Natural killer cell treated with Interleukin-12 subunit alpha and Interleukin-12 subunit beta and Interleukin-15 and Interleukin-18, amount 100 ng/mL, for 72 hours (primary cell): ENCODE data around the gene COPE. TPM values are rescaled to one million over a fixed set of nuclear protein-coding genes. Genes with fewer than 3 reads are reported as not detected.
A peak's percentile ranks its signal among the peaks of the same experiment; 100 is the strongest.

Source experiments
- ATAC-seq, 2 donors: fragments of 150-1000 bp; cut with Tn5 transposase in 1 of 2; sonication (Bioruptor Pico), chemical (Tn5 transposase) in 1 of 2; 2 replicates each; pipeline ENCODE4 v1.10.0; 2021
- DNase-seq: peaks from one replicate; pipeline ENCODE4 v3.0.0; 2022; ENCODE audit warnings: low spot score
- H3K27ac Mint-ChIP-seq, 2 donors: 1 replicate in 1 of 2; 2 replicates in 1 of 2; pipeline ENCODE4 v1.8.0; 2022; ENCODE audit warnings: mixed read lengths in 2 of 2, mild to moderate bottlenecking in 1 of 2, moderate library complexity in 1 of 2
- H3K27me3 Mint-ChIP-seq, 2 donors: 1 replicate in 1 of 2; 2 replicates in 1 of 2; pipeline ENCODE4 v1.8.0; 2022; ENCODE audit warnings: mixed read lengths in 2 of 2
- H3K36me3 Mint-ChIP-seq: one replicate; pipeline ENCODE4 v1.8.0; 2022; ENCODE audit warnings: mixed read lengths
- H3K4me1 Mint-ChIP-seq, 2 donors: 1 replicate in 1 of 2; 2 replicates in 1 of 2; pipeline ENCODE4 v1.8.0; 2022; ENCODE audit warnings: low read depth in 2 of 2, mixed read lengths in 2 of 2, mild to moderate bottlenecking in 1 of 2
- H3K4me3 Mint-ChIP-seq: one replicate; pipeline ENCODE4 v1.8.0; 2022; ENCODE audit warnings: mixed read lengths
- H3K9me3 Mint-ChIP-seq: 2 replicates; pipeline ENCODE4 v1.8.0; 2022; ENCODE audit warnings: mixed read lengths
- total RNA-seq, 2 donors: library from RNA; stranded (reverse); gene quantifications; one replicate each; pipeline ENCODE4 v1.2.3, GENCODE V29; 2022

COPE gene
- total RNA-seq, 2 donors from 2014 or later: 204 to 275 TPM

DNA sequence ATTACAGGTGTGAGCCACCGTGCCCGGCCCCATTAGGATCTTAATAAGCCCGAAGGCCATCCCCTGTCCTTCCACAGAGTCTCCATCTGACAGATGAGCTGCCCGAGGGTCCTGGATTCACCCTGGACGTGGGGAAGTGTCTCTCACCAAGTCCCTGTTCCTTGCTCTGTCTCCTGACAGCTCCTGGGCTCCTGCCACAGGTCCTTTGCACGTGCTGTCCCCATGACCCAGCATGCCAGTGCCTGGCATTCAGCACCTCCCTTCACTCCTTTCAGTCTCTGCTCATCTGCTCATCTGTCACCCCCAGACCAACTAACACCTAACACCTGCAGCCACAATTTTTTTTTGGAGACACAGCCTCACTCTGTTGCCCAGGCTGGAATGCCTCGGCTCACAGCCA is 37.7 kb downstream of the COPE start:
- H3K27ac Mint-ChIP-seq: no peak overlapping the region
- DNase-seq: no peak
- H3K36me3 Mint-ChIP-seq: no peaks in the 10 kb centered on the region
- no peak overlapping the region for H3K4me3 Mint-ChIP-seq
- H3K4me1 Mint-ChIP-seq: no peaks in the 10 kb centered on the region
- H3K9me3 Mint-ChIP-seq: no peaks in the 10 kb centered on the region
- no peak for ATAC-seq
- H3K27me3 Mint-ChIP-seq: no peaks in the 10 kb centered on the region

DNA sequence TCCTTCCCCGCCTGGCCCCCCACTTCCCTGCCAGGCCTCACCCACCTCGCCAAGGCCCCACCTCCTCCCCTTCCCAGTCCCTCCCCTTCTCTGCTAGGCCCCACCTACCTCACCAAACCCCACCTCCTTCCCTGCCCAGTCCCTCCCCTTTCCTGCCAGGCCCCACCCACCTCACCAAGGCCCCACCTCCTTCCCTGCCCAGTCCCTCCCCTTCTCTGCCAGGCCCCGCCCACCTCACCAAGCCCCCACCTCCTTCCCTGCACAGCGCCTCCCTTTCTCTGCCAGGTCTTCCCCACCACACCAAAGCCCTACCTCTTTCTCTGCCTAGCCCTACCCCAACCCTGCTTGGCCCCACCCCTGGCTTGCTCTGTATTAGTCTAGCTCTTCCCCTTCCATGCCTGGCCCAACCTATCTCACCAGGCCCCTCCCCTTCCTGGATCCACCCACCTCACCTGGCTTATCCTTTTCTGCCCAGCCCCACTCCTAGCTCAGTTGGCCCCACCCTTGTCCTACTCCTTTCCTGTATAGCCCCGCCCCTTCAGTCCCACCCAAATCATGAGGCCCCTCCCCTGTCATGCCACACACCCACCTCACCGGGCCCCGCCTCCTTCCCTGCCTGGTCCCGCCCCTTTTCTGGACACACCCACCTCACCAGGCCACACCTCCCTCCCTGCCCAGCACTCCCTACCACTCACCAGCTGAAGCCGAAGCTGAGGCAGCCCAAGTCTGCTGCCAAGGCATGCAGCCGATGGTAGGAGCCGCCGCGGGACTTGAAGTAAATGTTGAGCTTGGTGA is 39.4 kb downstream of the COPE start:
- ATAC-seq (peak; percentile 50 to 68), DNase-seq (no peak)
- Mint-ChIP-seq H3K27ac (no peak overlapping the region), H3K27me3 (no peaks in the 10 kb centered on the region), H3K4me3 (no peak overlapping the region), H3K9me3 (no peaks in the 10 kb centered on the region), H3K36me3 (no peaks in the 10 kb centered on the region), H3K4me1 (no peaks in the 10 kb centered on the region)

DNA sequence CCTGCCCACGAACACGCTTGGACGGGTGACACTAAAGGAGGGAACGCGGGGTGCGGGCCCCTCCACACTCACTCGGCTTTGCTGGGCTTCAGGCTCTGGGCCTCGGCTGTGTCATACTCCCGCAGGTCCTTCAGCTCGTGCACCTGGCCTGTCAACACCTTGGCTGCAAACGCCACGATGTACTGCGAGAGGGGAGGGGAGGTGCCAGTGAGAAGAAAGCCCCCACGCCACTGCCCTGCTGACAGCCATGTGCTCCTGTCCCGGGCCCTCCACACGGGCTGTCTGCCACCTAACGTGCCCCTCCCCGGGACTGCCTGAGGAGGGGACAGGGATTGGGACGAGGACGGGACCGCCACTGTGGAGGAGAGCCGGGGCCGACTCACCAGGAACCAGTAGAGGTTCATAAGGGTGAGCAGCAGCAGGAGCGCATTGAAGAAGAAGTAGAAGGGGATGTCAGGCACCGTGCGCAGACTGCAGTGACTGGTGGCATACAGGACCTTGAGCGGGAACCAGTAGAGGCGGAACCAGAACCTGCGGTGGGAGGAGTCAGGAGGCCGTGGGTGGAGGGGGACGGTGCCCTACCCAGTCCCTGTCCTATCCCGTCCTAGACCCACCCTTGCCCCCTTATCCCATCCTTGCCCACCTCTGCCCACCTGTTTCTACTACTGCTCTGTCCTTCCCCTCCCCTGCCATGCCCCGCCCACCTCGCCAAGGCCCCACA is 40.2 kb downstream of the COPE start:
- no peak overlapping the region for H3K27ac Mint-ChIP-seq
- peak; percentile 2 to 13 for ATAC-seq
- H3K27me3 Mint-ChIP-seq: no peaks in the 10 kb centered on the region
- no peak for DNase-seq
- H3K4me3 Mint-ChIP-seq: no peak overlapping the region
- no peaks in the 10 kb centered on the region for H3K4me1 Mint-ChIP-seq
- H3K9me3 Mint-ChIP-seq: no peaks in the 10 kb centered on the region
- H3K36me3 Mint-ChIP-seq: no peaks in the 10 kb centered on the region

DNA sequence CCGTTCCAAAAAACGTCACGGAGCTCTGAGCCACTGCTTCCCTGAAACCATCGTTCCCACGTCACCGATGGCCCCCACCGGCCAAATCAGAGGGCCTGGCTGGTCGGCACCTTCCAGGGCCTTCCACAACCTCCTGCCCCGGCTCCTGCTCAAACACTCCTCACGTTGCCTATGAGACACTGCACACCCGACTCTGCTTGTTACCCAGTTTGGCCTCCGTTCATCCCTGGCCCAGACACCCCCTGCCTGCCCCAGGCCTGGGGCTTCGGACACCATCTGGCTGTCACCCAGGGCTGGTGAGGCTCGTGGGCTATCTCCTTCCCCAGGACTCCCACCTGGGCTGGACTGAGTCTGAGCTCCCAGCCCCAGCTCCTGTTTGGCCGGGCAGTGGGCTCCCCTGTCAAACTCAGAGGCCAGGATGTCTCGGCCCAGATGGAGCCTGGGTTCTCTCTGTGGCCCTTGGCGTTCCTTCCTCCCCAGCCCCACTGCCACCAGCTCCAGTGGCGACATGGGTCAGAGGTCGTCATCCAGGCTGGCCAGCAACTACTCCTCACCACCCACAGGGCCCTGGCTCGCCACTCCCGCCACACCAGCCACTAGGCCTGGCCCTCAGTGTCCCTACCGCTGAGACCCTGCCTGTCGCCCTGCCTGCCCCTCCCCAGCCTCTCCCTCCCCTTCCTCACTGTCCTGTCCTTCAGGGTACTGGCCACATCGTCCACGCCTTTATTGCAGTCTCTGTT is 41.0 kb downstream of the COPE start:
- no peaks in the 10 kb centered on the region for H3K36me3 Mint-ChIP-seq
- DNase-seq: no peak
- no peaks in the 10 kb centered on the region for H3K27me3 Mint-ChIP-seq
- no peak overlapping the region for H3K27ac Mint-ChIP-seq
- no peaks in the 10 kb centered on the region for H3K9me3 Mint-ChIP-seq
- H3K4me3 Mint-ChIP-seq: no peak overlapping the region
- H3K4me1 Mint-ChIP-seq: no peaks in the 10 kb centered on the region
- peak in 1 of 2 donors; percentile 3 for ATAC-seq

DNA sequence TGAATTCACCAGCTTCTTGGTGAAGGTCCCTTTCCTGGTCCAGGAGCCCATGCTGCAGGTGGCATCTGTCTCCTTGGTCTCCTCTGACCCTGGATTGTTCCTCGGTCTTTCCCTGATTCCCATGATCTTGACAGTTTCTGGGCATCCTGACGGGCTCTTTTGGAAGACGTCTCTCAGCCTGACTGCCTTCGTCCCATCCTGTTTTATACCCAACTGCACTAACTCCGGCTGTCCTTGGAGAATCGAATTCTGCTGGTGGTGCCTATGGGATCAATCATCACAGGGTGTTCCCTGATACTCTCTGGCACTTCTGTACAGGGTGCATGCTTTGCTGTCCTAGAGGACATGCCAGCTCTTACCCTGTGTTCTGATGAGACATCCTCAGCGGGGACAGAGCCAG is 42.3 kb downstream of the COPE start:
- Mint-ChIP-seq H3K27me3 (peaks cover 0 to 3% of the 10 kb centered on the region in 2 donors), H3K9me3 (no peaks in the 10 kb centered on the region), H3K27ac (no peak overlapping the region), H3K4me1 (no peaks in the 10 kb centered on the region), H3K36me3 (no peaks in the 10 kb centered on the region), H3K4me3 (no peak overlapping the region)
- DNase-seq (no peak), ATAC-seq (peak in 1 of 2 donors; percentile 4)

DNA sequence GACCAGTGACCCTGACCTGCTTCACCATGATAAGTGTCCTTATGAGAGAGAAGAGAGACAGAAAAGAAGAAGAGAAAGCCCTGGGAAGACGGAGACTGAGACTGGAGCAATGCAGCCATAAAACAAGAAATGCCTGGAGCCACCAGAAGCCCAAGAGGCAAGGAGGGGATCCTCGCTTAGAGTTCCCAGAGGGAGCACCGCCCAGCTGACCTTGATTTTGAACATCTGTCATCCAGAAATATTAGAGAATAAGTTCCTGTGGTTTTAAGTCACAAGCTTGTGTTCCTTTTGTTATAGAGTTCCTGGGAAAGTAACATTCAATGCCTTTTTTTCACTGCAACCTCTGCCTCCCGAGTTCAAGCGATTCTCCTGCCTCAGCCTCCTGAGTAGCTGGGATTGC is 43.5 kb downstream of the COPE start:
- peaks cover 0 to 10% of the 10 kb centered on the region in 2 donors for H3K27me3 Mint-ChIP-seq
- no peak for DNase-seq
- peaks cover 5 to 7% of the 10 kb centered on the region in 2 donors for H3K4me1 Mint-ChIP-seq
- no peaks in the 10 kb centered on the region for H3K36me3 Mint-ChIP-seq
- no peaks in the 10 kb centered on the region for H3K9me3 Mint-ChIP-seq
- no peak for ATAC-seq
- no peak overlapping the region for H3K4me3 Mint-ChIP-seq
- no peak overlapping the region for H3K27ac Mint-ChIP-seq

DNA sequence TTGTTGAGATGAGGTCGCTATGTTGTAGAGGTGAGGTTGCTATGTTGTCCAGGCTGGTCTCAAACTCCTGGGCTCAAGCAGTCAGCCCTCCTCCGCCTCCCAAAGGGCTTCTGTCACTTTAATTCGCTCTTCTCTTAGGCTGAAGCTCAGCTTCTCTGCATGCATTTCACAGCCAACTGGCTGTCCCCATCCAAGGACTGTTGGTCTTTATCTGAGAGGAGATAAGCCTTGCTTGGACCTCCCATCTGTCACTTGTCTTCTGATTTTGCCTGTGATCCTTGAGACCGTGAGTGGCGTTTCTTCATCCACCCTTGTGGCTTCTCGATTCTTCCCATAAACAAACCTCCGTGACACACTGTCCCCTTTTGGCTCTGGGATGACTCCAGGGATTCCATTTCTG is 47.6 kb downstream of the COPE start:
- DNase-seq: no peak
- Mint-ChIP-seq H3K36me3 (no peaks in the 10 kb centered on the region), H3K4me3 (no peak overlapping the region)

DNA sequence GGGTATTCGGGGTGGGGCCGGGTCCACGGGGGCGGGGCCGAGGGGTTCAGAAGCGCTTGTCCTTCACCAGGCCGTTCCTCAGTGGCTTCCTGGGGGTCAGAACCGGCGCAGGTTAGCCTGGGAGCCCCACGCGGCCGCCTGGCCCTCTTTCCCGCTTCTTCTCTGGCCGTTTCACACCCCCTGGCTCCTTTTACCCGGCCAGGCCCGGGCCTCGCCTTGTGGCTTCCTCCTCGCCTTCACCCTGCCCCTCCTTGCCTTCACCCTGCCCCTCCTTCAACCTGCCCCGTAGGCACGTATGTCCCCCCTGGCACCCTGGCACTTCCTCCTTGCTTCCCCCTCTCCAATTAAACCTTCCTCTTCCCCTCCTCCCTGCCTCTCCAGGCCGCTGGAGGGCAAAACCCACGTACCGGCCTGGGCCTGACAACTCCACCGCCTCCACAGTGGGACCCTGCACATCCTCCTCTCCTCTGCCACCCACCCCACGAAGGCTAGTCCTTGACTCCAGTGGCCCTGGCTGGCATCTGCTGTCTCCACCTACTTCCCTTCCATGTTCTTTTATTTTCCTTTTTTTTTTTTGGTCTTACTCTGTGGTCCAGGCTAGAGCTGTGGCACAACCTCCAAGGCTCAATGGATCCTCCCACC is 48.5 kb downstream of the COPE start:
- Mint-ChIP-seq H3K4me3 (peak overlapping the region; percentile 26), H3K4me1 (peaks cover 5 to 8% of the 10 kb centered on the region in 2 donors), H3K36me3 (no peaks in the 10 kb centered on the region), H3K9me3 (no peaks in the 10 kb centered on the region), H3K27ac (peak overlapping the region in 1 of 2 donors; percentile 78), H3K27me3 (peaks cover 0 to 10% of the 10 kb centered on the region in 2 donors)
- ATAC-seq (no peak), DNase-seq (no peak)

More for the DNA sequence above, 47.6 kb downstream of the COPE start:
- Mint-ChIP-seq H3K27ac (no peak overlapping the region), H3K9me3 (no peaks in the 10 kb centered on the region), H3K4me1 (peaks cover 5 to 8% of the 10 kb centered on the region in 2 donors), H3K27me3 (peaks cover 0 to 10% of the 10 kb centered on the region in 2 donors)
- no peak for ATAC-seq

DNA sequence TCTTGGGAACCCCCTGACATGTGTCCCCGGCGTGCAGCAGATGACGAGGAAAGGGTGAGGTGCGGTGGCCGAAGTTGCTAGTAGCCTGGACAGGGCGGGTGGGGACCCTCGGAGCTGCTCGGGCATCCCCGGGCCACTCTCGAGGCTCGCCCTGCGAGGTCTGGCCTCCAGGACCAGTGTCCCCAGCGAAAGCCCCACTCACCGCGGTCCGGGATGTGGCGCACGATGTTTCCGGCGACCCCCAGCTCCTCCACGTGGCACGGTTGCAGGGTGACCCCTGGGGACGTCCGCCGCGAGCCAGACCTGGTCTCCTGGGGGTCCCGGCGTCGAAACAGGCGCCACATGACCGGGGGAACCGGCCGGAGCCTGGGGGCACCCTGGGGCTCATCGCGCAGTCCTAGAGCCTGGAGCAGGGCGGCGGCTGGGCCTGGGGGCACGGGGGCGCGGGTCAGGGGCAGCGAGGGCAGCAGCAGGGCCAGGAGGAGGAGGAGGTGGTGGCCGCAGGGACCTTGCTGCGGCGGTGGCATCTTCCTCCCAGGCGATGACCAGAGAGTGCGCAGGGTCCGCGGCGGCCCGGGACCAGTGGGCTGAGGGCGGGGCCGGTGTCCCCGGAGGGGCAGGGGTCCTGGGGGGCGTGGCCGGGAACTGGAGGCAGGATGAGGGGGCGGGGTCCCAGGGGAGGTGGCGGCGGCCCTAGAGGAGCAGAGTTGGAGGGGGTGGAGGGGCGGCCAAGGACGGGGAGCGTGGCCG is 49.2 kb downstream of the COPE start:
- Mint-ChIP-seq H3K4me3 (no peak overlapping the region), H3K27me3 (peaks cover 0 to 10% of the 10 kb centered on the region in 2 donors), H3K4me1 (peaks cover 5 to 8% of the 10 kb centered on the region in 2 donors), H3K27ac (no peak overlapping the region), H3K36me3 (no peaks in the 10 kb centered on the region), H3K9me3 (no peaks in the 10 kb centered on the region)
- DNase-seq (no peak), ATAC-seq (peak in 1 of 2 donors; percentile 13)

DNA sequence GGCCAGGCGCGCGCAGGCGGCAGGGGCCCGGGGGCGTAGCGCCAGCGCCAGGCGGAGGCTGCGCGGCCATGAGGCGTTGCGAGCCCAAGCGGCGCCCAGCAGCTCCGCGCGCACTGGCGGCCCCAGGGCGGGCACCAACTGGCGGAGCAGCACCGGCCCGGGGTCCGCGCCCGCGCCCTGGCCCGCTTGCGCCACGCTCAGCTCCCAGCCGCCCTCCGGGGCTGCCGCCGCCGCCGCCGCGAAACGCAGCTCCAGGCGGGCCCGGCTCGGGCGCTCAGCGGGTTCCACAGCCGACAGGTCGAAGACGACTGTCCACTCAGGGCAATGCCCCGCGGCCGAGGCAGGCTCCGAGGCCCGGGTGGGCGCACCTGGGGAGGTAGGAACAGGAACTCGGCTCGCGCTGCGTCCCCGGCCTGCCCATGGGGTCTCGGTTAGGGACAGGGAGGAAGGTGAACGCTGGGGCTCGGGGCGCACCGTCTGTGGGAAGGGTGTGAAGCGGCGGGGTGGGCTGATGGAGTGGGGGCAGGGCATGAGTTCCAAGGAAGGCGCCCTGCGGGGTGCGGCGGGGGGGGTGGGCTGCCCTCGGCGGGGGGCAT is 50.1 kb downstream of the COPE start:
- no peaks in the 10 kb centered on the region for H3K9me3 Mint-ChIP-seq
- DNase-seq (no peak), ATAC-seq (no peak)
- no peaks in the 10 kb centered on the region for H3K36me3 Mint-ChIP-seq
- peaks cover 0 to 10% of the 10 kb centered on the region in 2 donors for H3K27me3 Mint-ChIP-seq
- no peak overlapping the region for H3K4me3 Mint-ChIP-seq
- no peak overlapping the region for H3K27ac Mint-ChIP-seq
- peaks cover 5 to 8% of the 10 kb centered on the region in 2 donors for H3K4me1 Mint-ChIP-seq

DNA sequence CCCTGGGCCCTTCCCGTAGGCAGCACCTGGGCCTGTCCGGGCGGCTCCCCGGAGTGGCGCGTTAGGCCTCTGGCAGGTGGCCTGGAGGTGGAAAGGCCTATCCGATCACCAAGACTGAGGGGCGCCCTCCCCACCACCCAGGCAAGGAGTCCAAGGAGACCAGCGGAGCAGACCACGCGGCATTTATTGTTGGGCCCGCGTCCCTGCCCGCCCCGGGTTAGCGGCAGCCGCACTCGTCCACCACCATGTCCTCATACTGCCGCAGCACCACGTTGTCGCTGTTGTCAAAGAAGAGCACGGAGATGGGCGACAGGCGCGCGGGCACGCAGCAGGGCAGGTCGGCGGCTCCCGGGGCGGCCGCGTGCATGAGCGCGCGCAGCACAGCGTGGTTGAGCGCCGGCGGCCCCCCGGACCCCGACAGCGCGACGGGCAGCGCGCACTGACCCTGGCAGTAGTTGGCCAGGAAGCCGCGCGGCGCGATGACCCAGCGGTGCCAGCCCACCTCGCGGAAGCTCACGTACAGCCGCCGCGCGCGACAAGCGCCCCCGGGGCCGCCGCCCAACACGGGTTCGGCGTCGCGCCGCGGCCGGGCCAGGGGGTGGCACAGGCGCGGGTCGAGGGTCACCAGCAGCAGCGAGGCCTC is 50.7 kb downstream of the COPE start:
- no peak overlapping the region for H3K27ac Mint-ChIP-seq
- no peak for DNase-seq
- no peaks in the 10 kb centered on the region for H3K36me3 Mint-ChIP-seq
- H3K9me3 Mint-ChIP-seq: no peaks in the 10 kb centered on the region
- no peak overlapping the region for H3K4me3 Mint-ChIP-seq
- H3K4me1 Mint-ChIP-seq: peaks cover 5 to 8% of the 10 kb centered on the region in 2 donors
- peaks cover 0 to 10% of the 10 kb centered on the region in 2 donors for H3K27me3 Mint-ChIP-seq
- ATAC-seq: no peak

DNA sequence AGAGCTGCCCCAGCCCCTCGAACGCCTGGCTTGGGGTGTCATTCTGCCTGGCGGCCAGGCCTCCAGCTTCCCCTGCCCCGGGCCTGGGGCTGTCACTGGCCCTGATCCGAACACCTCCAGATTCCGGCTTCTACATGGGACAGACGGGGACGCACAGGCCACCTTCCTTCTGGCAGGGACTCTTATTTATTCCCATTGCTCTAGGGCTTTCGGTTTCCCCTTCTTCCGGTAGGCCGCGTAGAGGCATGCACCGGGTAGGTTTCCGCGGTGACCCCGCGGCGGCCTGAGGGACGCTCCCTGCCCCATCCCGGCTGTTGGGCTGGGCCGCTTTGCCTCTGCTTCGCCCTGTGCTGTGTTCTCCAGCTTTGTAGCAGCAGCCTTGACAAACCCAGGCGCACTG is 51.4 kb downstream of the COPE start:
- Mint-ChIP-seq H3K36me3 (no peaks in the 10 kb centered on the region), H3K4me3 (no peak overlapping the region), H3K4me1 (peaks cover 5 to 8% of the 10 kb centered on the region in 2 donors), H3K9me3 (no peaks in the 10 kb centered on the region), H3K27ac (no peak overlapping the region), H3K27me3 (peaks cover 0 to 7% of the 10 kb centered on the region in 2 donors)
- DNase-seq (no peak), ATAC-seq (no peak)
